ENCODE measurements around the gene BTBD9.

The BTBD9 gene

DNA sequence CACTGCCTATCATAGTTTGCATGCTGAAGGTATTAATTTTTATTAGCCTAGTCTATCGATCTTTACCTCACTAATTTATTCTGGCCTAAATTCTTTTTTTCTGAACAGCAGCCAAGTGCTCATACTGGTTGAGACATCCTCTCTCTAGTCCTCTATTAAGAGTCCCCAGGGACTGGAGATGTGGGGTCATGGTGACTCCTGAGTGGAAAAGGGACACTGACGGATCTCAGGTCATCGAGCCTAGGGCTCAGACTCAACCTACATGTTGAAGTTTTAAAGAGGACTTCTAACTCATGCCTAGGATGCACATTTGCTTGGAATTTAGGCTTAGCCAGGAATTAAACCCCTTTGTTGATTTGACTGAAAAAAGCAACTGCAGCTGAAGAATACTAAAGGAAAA, 378.1 kb downstream of the BTBD9 start:
- Histone ChIP-seq H3K14ac (ENCODE audit: low read length in 2 of 2) (no peak overlapping the region), H4K91ac (ENCODE audit: low read length) (no peak overlapping the region), H3K36me3 (ENCODE audit: control insufficient read depth in 1 of 2, insufficient read depth in 2 of 2, low read depth in 1 of 2, low read length in 2 of 2) (no peaks in the 10 kb centered on the region), H3K4me3 (ENCODE audit: insufficient read depth in 1 of 2, low read depth in 1 of 2, low read length in 2 of 2) (peak overlapping the region in 1 of 2 experiments; percentile 45), H3K4ac (ENCODE audit: low read depth in 1 of 2, low read length in 2 of 2) (no peak overlapping the region), H2AK5ac (ENCODE audit: low read length, severe bottlenecking) (peak overlapping the region; percentile 18), H4K8ac (ENCODE audit: low read length) (no peak overlapping the region), H3K9me3 (ENCODE audit: control insufficient read depth, low read length) (no peaks in the 10 kb centered on the region), H3K79me1 (replicated peaks; ENCODE audit: low read length, poor library complexity, severe bottlenecking) (no peaks in the 10 kb centered on the region), H3K9ac (ENCODE audit: low read length) (peak overlapping the region; percentile 67), H3K4me2 (ENCODE audit: low read length, poor library complexity, severe bottlenecking) (peak overlapping the region; percentile 31), H3K23ac (ENCODE audit: low read length in 2 of 2) (no peak overlapping the region), H3K18ac (ENCODE audit: low read depth in 1 of 2, low read length in 2 of 2) (no peak overlapping the region), H2BK5ac (ENCODE audit: low read depth, low read length, poor library complexity, severe bottlenecking) (no peak overlapping the region), H3K27me3 (ENCODE audit: control insufficient read depth in 1 of 2, insufficient read depth in 1 of 2, low read length in 2 of 2) (no peaks in the 10 kb centered on the region), H2BK15ac (ENCODE audit: low read depth, poor library complexity, severe bottlenecking) (no peak overlapping the region), H3K4me1 (ENCODE audit: control insufficient read depth, insufficient read depth, low read depth, low read length) (peaks cover 18% of the 10 kb centered on the region), H2AFZ (ENCODE audit: low read depth, low read length) (no peak overlapping the region), H2BK12ac (ENCODE audit: low read length in 2 of 2) (peak overlapping the region in 1 of 2 experiments; percentile 9), H3K27ac (ENCODE audit: low read length, poor library complexity, severe bottlenecking) (peak overlapping the region; percentile 97), H2BK120ac (ENCODE audit: low read depth, low read length) (no peak overlapping the region)
- WGBS = 7% methylated on average over 2 of the region's 3 CpGs
- no peak for DNase-seq

DNA sequence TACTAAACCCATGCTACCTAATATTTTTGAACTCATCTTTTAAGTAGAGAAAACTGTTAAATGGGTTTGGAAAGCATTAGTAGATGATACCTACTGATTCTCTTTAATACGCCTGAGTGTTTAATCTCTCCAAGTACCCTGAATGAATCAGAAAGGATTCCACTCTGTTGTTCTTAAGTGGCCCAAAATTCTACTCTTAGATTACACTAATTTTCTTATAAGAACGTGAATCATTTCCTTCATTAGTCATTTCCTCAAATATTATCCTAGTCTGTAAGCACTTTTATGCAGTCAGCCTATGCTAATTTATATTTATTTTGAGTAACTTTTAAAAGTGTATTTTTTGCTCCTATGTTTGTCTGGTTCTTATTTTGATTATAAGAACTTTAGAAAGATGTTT, 380.0 kb downstream of the BTBD9 start:
- Histone ChIP-seq H3K9me3 (ENCODE audit: control insufficient read depth, low read length) (peaks cover 4% of the 10 kb centered on the region), H2BK12ac (ENCODE audit: low read length in 2 of 2) (no peak overlapping the region), H3K18ac (ENCODE audit: low read depth in 1 of 2, low read length in 2 of 2) (no peak overlapping the region), H3K14ac (ENCODE audit: low read length in 2 of 2) (no peak overlapping the region), H3K23ac (ENCODE audit: low read length in 2 of 2) (no peak overlapping the region), H2AFZ (ENCODE audit: low read depth, low read length) (no peak overlapping the region), H2BK5ac (ENCODE audit: low read depth, low read length, poor library complexity, severe bottlenecking) (no peak overlapping the region), H3K36me3 (ENCODE audit: control insufficient read depth in 1 of 2, insufficient read depth in 2 of 2, low read depth in 1 of 2, low read length in 2 of 2) (peaks cover 0 to 9% of the 10 kb centered on the region in 2 experiments), H3K27ac (ENCODE audit: low read length, poor library complexity, severe bottlenecking) (no peak overlapping the region), H2BK15ac (ENCODE audit: low read depth, poor library complexity, severe bottlenecking) (no peak overlapping the region), H3K9ac (ENCODE audit: low read length) (peak overlapping the region; percentile 64), H4K8ac (ENCODE audit: low read length) (no peak overlapping the region), H2AK5ac (ENCODE audit: low read length, severe bottlenecking) (no peak overlapping the region), H2BK120ac (ENCODE audit: low read depth, low read length) (no peak overlapping the region), H3K4me2 (ENCODE audit: low read length, poor library complexity, severe bottlenecking) (no peak overlapping the region), H3K4ac (ENCODE audit: low read depth in 1 of 2, low read length in 2 of 2) (no peak overlapping the region), H3K4me1 (ENCODE audit: control insufficient read depth, insufficient read depth, low read depth, low read length) (peaks cover 14% of the 10 kb centered on the region), H3K27me3 (ENCODE audit: control insufficient read depth in 1 of 2, insufficient read depth in 1 of 2, low read length in 2 of 2) (no peaks in the 10 kb centered on the region), H3K4me3 (ENCODE audit: insufficient read depth in 1 of 2, low read depth in 1 of 2, low read length in 2 of 2) (no peak overlapping the region), H4K91ac (ENCODE audit: low read length) (no peak overlapping the region), H3K79me1 (replicated peaks; ENCODE audit: low read length, poor library complexity, severe bottlenecking) (no peaks in the 10 kb centered on the region)
- 0% methylated on average over 1 of the region's 2 CpGs for WGBS
- peak; percentile 68 for DNase-seq

DNA sequence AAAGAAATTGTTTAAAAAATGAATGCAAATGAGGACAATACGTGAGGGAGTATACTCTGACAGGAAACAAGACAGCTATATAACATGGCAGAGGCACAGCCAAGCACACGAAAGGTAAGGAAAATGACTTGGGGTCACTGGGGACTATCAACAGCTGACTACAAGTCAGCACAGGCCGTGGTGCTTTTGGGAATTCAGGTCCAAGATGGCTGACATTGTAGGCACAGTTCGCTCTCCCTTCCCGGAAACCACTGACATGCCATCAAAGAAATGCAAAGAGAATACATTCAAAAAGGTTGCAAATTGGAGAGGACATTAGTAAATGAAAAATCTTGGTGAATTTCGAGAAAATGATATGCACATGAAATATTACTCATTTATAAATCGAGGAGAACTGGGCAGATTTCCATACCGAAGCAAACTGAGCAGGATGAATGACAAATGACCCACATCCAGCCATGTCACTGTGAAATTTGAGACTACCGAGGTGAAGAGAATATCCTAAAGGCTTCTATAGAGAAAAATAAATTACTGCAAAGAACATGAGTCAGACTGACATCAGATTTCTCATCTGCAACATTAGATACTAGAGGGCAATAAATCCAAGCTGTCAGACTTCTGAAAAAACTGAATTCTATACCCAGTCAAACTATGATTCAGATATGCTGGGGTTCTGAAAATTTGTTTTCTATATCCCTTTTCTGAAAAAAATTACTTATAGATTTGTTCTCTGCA, 391.1 kb downstream of the BTBD9 start:
- Histone ChIP-seq H3K4me2 (ENCODE audit: low read length, poor library complexity, severe bottlenecking) (no peak overlapping the region), H3K9me3 (ENCODE audit: control insufficient read depth, low read length) (no peaks in the 10 kb centered on the region), H3K23ac (ENCODE audit: low read length in 2 of 2) (no peak overlapping the region), H3K27ac (ENCODE audit: low read length, poor library complexity, severe bottlenecking) (no peak overlapping the region), H3K9ac (ENCODE audit: low read length) (no peak overlapping the region), H3K4me3 (ENCODE audit: insufficient read depth in 1 of 2, low read depth in 1 of 2, low read length in 2 of 2) (no peak overlapping the region), H3K4me1 (ENCODE audit: control insufficient read depth, insufficient read depth, low read depth, low read length) (no peaks in the 10 kb centered on the region), H2BK12ac (ENCODE audit: low read length in 2 of 2) (no peak overlapping the region), H3K36me3 (ENCODE audit: control insufficient read depth in 1 of 2, insufficient read depth in 2 of 2, low read depth in 1 of 2, low read length in 2 of 2) (peaks cover 0 to 1% of the 10 kb centered on the region in 2 experiments), H2AFZ (ENCODE audit: low read depth, low read length) (no peak overlapping the region), H3K18ac (ENCODE audit: low read depth in 1 of 2, low read length in 2 of 2) (no peak overlapping the region), H2BK5ac (ENCODE audit: low read depth, low read length, poor library complexity, severe bottlenecking) (no peak overlapping the region), H2BK120ac (ENCODE audit: low read depth, low read length) (no peak overlapping the region), H4K8ac (ENCODE audit: low read length) (no peak overlapping the region), H3K79me1 (replicated peaks; ENCODE audit: low read length, poor library complexity, severe bottlenecking) (peaks cover 1% of the 10 kb centered on the region), H2AK5ac (ENCODE audit: low read length, severe bottlenecking) (no peak overlapping the region), H2BK15ac (ENCODE audit: low read depth, poor library complexity, severe bottlenecking) (no peak overlapping the region), H3K27me3 (ENCODE audit: control insufficient read depth in 1 of 2, insufficient read depth in 1 of 2, low read length in 2 of 2) (no peaks in the 10 kb centered on the region), H3K14ac (ENCODE audit: low read length in 2 of 2) (no peak overlapping the region), H3K4ac (ENCODE audit: low read depth in 1 of 2, low read length in 2 of 2) (no peak overlapping the region), H4K91ac (ENCODE audit: low read length) (no peak overlapping the region)
- DNase-seq = no peak
- 83% methylated on average over 6 of the region's 9 CpGs for WGBS

- H2BK5ac ChIP-seq (ENCODE audit: low read depth, low read length, poor library complexity, severe bottlenecking) = no peak overlapping the region
- no peaks in the 10 kb centered on the region for H3K4me1 ChIP-seq (ENCODE audit: control insufficient read depth, insufficient read depth, low read depth, low read length)
- no peak overlapping the region for H2BK12ac ChIP-seq (ENCODE audit: low read length in 2 of 2)
- H2AK5ac ChIP-seq (ENCODE audit: low read length, severe bottlenecking) = no peak overlapping the region
- no peak overlapping the region for H3K4ac ChIP-seq (ENCODE audit: low read depth in 1 of 2, low read length in 2 of 2)
- no peak overlapping the region for H3K23ac ChIP-seq (ENCODE audit: low read length in 2 of 2)
- 96% methylated on average over 3 of the region's 3 CpGs for WGBS
- no peak overlapping the region for H2BK120ac ChIP-seq (ENCODE audit: low read depth, low read length)
- no peak overlapping the region for H2BK15ac ChIP-seq (ENCODE audit: low read depth, poor library complexity, severe bottlenecking)
- no peak for DNase-seq
- H3K18ac ChIP-seq (ENCODE audit: low read depth in 1 of 2, low read length in 2 of 2) = no peak overlapping the region
- H3K79me1 ChIP-seq (replicated peaks; ENCODE audit: low read length, poor library complexity, severe bottlenecking) = peaks cover 1% of the 10 kb centered on the region
- no peak overlapping the region for H3K14ac ChIP-seq (ENCODE audit: low read length in 2 of 2)
- no peak overlapping the region for H3K9ac ChIP-seq (ENCODE audit: low read length)
- H3K9me3 ChIP-seq (ENCODE audit: control insufficient read depth, low read length) = no peaks in the 10 kb centered on the region
- H2AFZ ChIP-seq (ENCODE audit: low read depth, low read length) = no peak overlapping the region
- no peak overlapping the region for H4K91ac ChIP-seq (ENCODE audit: low read length)
- H3K4me2 ChIP-seq (ENCODE audit: low read length, poor library complexity, severe bottlenecking) = no peak overlapping the region
- no peaks in the 10 kb centered on the region for H3K36me3 ChIP-seq (ENCODE audit: control insufficient read depth in 1 of 2, insufficient read depth in 2 of 2, low read depth in 1 of 2, low read length in 2 of 2)
- no peak overlapping the region for H3K4me3 ChIP-seq (ENCODE audit: insufficient read depth in 1 of 2, low read depth in 1 of 2, low read length in 2 of 2)
- no peak overlapping the region for H3K27ac ChIP-seq (ENCODE audit: low read length, poor library complexity, severe bottlenecking)
- H3K27me3 ChIP-seq (ENCODE audit: control insufficient read depth in 1 of 2, insufficient read depth in 1 of 2, low read length in 2 of 2) = no peaks in the 10 kb centered on the region
- H4K8ac ChIP-seq (ENCODE audit: low read length) = no peak overlapping the region
Measured at GRCh38 chr6:38245295-38245694, 394.4 kb downstream of the BTBD9 start.

Measured in mesenchymal stem cell (in vitro differentiated cells and primary cell).